BLaER1 (cell line): ENCODE measurements around the gene PCDH8.
A peak's percentile ranks its signal among the peaks of the same experiment; 100 is the strongest.
"Not testable (repeated sequence)": the region's sequence is repeated elsewhere in the genome, so short reads cannot be mapped to it uniquely, and the experiment has no call there.

Source experiments
- H3K27ac ChIP-seq: shearing (Covaris generic); formaldehyde crosslinking; 2 replicates; pipeline ENCODE4 v1.8.1; 2022
- H3K27me3 ChIP-seq: shearing (Covaris generic); formaldehyde crosslinking; 2 replicates; pipeline ENCODE4 v1.8.1; 2022
- H3K36me3 ChIP-seq: shearing (Covaris generic); formaldehyde crosslinking; 2 replicates; pipeline ENCODE4 v1.8.1; 2022
- H3K4me1 ChIP-seq: shearing (Covaris generic); formaldehyde crosslinking; 2 replicates; pipeline ENCODE4 v1.8.1; 2022
- H3K4me2 ChIP-seq: shearing (Covaris generic); formaldehyde crosslinking; 2 replicates; pipeline ENCODE4 v1.8.1; 2022
- H3K4me3 ChIP-seq: shearing (Covaris generic); formaldehyde crosslinking; 2 replicates; pipeline ENCODE4 v1.8.1; 2022
- H3K9ac ChIP-seq: shearing (Covaris generic); formaldehyde crosslinking; 2 replicates; pipeline ENCODE4 v1.8.1; 2022
- H3K9me3 ChIP-seq: shearing (Covaris generic); formaldehyde crosslinking; 2 replicates; pipeline ENCODE4 v1.8.1; 2022
- H4K20me1 ChIP-seq: shearing (Covaris generic); formaldehyde crosslinking; 2 replicates; pipeline ENCODE4 v1.8.1; 2022
- Cebpa-rat ChIP-seq: shearing (Covaris generic); IDR thresholded peaks from 2 replicates; pipeline ENCODE4 v1.8.1; 2022

Gene PCDH8

DNA sequence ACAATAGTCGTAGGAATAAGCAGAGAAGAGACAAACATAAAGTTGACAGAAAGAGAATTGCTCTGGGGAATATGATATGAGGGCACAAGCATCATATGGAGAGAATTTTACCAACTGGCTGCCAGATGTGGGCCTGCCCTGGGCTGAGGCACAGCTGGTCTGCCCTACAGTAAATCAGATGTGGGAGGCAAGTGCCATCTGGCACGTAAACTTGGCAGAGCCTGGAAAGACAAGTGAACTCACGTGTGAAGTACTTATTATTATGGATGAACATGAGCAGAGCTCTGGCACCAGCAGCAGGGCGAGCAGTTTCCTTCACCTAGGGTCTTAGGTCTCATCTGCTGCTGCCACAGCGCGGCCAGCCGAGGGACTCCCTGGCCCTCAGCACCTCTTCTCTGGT, 20.6 kb downstream of the PCDH8 start:
- no peak overlapping the region for H3K9ac ChIP-seq
- H3K36me3 ChIP-seq = no peaks in the 10 kb centered on the region
- peaks cover 15% of the 10 kb centered on the region for H3K9me3 ChIP-seq
- peak overlapping the region; percentile 75 for H3K4me2 ChIP-seq
- H4K20me1 ChIP-seq = no peaks in the 10 kb centered on the region
- peak overlapping the region; percentile 33 for H3K4me3 ChIP-seq
- peaks cover 44% of the 10 kb centered on the region for H3K4me1 ChIP-seq
- peak overlapping the region; percentile 55; the same call in 1 of the 2 replicates for H3K27ac ChIP-seq
- no peaks in the 10 kb centered on the region for H3K27me3 ChIP-seq
- no peak for TF ChIP-seq Cebpa-rat

DNA sequence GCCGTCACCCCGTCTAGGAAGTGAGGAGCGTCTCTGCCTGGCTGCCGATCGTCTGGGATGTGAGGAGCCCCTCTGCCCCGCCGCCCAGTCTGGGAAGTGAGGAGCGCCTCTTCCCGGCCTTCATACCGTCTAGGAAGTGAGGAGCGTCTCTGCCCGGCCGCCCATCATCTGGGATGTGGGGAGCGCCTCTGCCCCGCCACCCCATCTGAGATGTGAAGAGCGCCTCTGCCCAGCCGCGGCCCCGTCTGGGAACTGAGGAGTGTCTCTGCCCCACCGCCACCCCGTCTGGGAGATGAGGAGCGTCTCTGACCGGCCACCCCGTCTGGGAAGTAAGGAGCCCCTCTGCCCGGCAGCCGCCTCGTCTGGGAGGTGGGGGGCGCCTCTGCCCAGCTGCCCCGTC, 30.6 kb downstream of the PCDH8 start:
- H3K4me3 ChIP-seq, H3K9ac ChIP-seq, H4K20me1 ChIP-seq, H3K27ac ChIP-seq, H3K27me3 ChIP-seq, H3K4me2 ChIP-seq, H3K36me3 ChIP-seq: not testable (repeated sequence)
- peaks cover 16% of the 10 kb centered on the region for H3K4me1 ChIP-seq
- H3K9me3 ChIP-seq = peaks cover 32% of the 10 kb centered on the region

DNA sequence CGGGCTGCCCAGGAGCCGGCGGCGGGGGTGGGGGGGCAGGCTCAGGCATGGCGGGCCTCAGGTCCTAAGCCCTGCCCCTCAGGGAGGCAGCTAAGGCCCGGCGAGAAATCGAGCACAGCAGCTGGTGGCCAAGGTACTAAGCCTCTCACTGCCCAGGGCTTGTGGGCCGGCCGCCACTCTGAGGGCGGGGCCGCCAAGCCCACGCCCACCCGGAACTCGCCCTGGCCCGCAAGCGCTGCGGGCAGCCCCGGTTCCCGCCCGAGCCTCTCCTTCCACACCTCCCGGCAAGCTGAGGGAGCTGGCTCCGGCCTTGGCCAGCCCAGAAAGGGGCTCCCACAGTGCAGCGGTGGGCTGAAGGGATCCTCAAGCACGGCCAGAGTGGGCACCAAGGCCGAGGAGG, 33.1 kb downstream of the PCDH8 start:
- H3K36me3 ChIP-seq = no peaks in the 10 kb centered on the region
- H3K9ac ChIP-seq = no peak overlapping the region
- H4K20me1 ChIP-seq = no peaks in the 10 kb centered on the region
- no peak overlapping the region for H3K27ac ChIP-seq
- H3K4me1 ChIP-seq = peaks cover 25% of the 10 kb centered on the region
- no peak overlapping the region for H3K4me2 ChIP-seq
- no peak overlapping the region for H3K4me3 ChIP-seq
- no peak for TF ChIP-seq Cebpa-rat
- H3K9me3 ChIP-seq = peaks cover 32% of the 10 kb centered on the region
- H3K27me3 ChIP-seq = no peaks in the 10 kb centered on the region

DNA sequence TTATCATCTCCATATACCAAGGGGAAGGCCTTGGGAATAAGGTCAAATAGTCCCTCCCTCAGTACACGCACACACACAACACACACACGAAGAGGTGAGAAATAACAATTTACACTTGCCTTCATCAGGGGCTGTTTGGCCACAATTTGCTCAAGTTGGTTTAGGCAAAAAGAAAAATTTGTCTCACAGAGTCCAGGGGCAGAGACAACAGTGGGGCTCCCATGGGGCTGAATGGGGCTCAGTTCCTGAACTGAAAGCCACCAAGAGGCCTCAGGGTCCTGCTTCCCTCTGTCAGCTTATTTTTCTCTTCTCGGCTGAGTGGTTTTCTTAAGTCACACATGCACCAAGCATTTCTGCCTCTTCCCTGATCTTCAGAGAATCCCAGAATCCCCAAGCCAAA, 35.5 kb downstream of the PCDH8 start:
- Histone ChIP-seq H3K9ac (no peak overlapping the region), H3K9me3 (peaks cover 30% of the 10 kb centered on the region), H3K27ac (peak overlapping the region; percentile 19; the same call in 1 of the 2 replicates), H3K36me3 (no peaks in the 10 kb centered on the region), H3K4me2 (peak overlapping the region; percentile 75), H3K4me1 (peaks cover 21% of the 10 kb centered on the region), H4K20me1 (no peaks in the 10 kb centered on the region), H3K27me3 (no peaks in the 10 kb centered on the region), H3K4me3 (no peak overlapping the region)
- TF ChIP-seq Cebpa-rat = no peak

DNA sequence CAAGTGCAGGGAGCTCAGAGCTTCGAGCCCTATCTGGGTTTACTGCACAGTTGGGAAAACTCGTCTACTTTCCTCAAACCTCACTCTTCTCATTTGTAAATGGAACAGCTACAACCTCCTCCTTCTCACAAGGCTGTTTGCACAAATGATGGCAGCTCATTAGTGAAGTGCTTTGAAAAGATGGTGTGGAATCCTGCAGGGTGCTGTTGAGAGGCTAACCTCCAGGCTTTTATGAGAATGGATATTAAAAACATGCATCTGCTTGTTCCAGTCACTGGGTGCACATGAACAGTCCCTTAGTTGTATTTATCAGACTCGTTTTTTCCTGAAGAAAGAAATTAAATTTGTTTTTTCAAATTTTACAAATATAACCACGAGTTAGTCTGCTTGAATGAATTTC, 36.6 kb downstream of the PCDH8 start:
- H3K36me3 ChIP-seq = no peaks in the 10 kb centered on the region
- H3K4me1 ChIP-seq = peaks cover 21% of the 10 kb centered on the region
- H3K27ac ChIP-seq = no peak overlapping the region
- H4K20me1 ChIP-seq = no peaks in the 10 kb centered on the region
- no peak overlapping the region for H3K9ac ChIP-seq
- no peaks in the 10 kb centered on the region for H3K27me3 ChIP-seq
- no peak for TF ChIP-seq Cebpa-rat
- peaks cover 21% of the 10 kb centered on the region for H3K9me3 ChIP-seq
- no peak overlapping the region for H3K4me2 ChIP-seq
- no peak overlapping the region for H3K4me3 ChIP-seq

DNA sequence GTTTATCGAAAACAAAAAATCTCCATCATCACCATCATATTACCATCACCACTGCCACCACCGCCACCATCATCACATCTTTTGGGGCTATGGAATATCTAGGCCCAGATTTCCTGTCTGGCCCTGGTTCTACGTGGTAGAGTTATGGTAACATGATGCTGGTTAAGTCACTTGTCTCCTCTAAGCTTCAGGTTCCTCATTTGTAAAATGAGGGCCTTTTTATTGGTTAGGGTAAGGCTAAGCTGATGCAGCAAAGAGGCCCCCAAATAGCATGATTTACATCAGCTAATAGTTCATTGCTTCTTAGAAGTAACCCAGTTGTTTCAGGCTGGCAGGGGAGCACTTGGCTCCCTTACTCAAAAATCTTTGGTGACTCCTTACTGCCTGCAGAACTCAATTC, 37.9 kb downstream of the PCDH8 start:
- no peak overlapping the region for H3K27ac ChIP-seq
- H3K36me3 ChIP-seq = no peaks in the 10 kb centered on the region
- H3K4me1 ChIP-seq = peaks cover 21% of the 10 kb centered on the region
- no peak overlapping the region for H3K4me2 ChIP-seq
- H3K9ac ChIP-seq = no peak overlapping the region
- H4K20me1 ChIP-seq = no peaks in the 10 kb centered on the region
- no peak overlapping the region for H3K4me3 ChIP-seq
- TF ChIP-seq Cebpa-rat = no peak
- no peaks in the 10 kb centered on the region for H3K27me3 ChIP-seq
- H3K9me3 ChIP-seq = peaks cover 16% of the 10 kb centered on the region

DNA sequence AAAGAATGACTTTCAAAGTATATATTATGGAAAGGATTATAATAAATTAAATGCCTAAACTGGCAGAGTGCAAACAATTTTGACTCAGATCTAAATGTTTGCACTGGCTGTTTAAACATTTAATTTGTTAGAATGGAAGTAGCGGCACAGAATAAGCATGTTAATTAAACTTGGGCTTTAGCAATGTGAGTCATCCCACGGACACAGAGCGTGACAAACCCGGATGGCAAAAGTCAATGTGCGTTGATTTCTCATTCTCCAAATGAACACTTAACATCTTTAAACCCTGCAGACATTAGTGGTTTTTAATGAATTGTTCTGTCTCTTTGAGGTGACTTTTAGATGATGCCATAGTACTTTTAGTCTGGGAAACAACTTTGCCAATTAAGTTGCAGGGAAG, 38.4 kb downstream of the PCDH8 start:
- no peaks in the 10 kb centered on the region for H3K27me3 ChIP-seq
- H3K9me3 ChIP-seq = peaks cover 11% of the 10 kb centered on the region; the same call in 1 of the 2 replicates
- no peaks in the 10 kb centered on the region for H3K36me3 ChIP-seq
- peak overlapping the region; percentile 29; the same call in 1 of the 2 replicates for H3K4me2 ChIP-seq
- no peaks in the 10 kb centered on the region for H4K20me1 ChIP-seq
- no peak for TF ChIP-seq Cebpa-rat
- H3K27ac ChIP-seq = no peak overlapping the region
- H3K4me3 ChIP-seq = no peak overlapping the region
- H3K4me1 ChIP-seq = peaks cover 21% of the 10 kb centered on the region
- H3K9ac ChIP-seq = no peak overlapping the region

DNA sequence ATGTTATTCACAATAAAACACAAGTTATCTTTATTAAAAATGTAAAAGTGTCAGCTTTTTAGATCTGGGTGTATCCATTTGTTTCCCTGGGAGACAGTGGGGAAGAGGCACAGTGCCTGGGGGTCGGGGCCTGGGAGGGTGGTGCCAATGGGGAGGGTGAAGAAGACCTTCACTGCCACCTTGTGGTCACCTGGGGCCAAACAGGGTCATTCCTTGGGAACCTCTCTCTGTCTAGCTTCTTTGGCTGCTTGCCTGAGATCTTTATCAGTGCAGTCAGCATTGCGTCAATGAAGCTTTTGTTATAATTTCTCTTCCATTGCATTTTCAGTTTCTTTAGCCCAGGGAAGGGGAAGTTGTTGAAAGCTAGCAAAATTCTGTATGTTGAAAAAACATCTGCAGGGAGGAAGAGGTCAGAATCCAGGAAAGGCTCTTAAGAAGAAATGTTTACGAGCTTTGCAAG, 39.1 kb downstream of the PCDH8 start:
- H3K36me3 ChIP-seq = no peaks in the 10 kb centered on the region
- peak overlapping the region; percentile 29; the same call in 1 of the 2 replicates for H3K4me2 ChIP-seq
- peaks cover 4% of the 10 kb centered on the region; the same call in 1 of the 2 replicates for H3K9me3 ChIP-seq
- H4K20me1 ChIP-seq = no peaks in the 10 kb centered on the region
- no peak overlapping the region for H3K4me3 ChIP-seq
- no peaks in the 10 kb centered on the region for H3K27me3 ChIP-seq
- no peak for TF ChIP-seq Cebpa-rat
- no peak overlapping the region for H3K9ac ChIP-seq
- H3K27ac ChIP-seq = no peak overlapping the region
- H3K4me1 ChIP-seq = peaks cover 21% of the 10 kb centered on the region

DNA sequence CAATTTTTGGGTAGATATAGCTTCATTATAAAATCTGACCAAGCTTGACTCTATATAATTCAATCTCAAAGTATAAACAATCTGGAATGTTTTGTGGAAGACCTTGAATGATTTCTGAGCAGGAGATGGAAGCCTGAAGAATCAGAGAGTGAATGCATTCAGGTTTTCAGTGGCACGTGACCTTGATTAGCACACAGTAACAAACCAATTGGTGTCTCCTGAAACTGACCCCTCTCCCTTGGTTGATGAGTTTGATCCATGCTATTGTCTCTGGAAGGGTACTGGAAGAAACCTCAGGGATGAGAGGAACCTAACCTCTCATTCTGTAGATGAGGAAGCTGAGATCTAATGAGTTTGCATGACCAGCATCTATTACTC, 39.6 kb downstream of the PCDH8 start:
- H3K4me3 ChIP-seq = no peak overlapping the region
- H3K27ac ChIP-seq = no peak overlapping the region
- H4K20me1 ChIP-seq = no peaks in the 10 kb centered on the region
- no peaks in the 10 kb centered on the region for H3K36me3 ChIP-seq
- H3K4me2 ChIP-seq = no peak overlapping the region
- no peak overlapping the region for H3K9ac ChIP-seq
- TF ChIP-seq Cebpa-rat = no peak
- no peaks in the 10 kb centered on the region for H3K27me3 ChIP-seq
- no peaks in the 10 kb centered on the region for H3K9me3 ChIP-seq
- H3K4me1 ChIP-seq = peaks cover 21% of the 10 kb centered on the region

DNA sequence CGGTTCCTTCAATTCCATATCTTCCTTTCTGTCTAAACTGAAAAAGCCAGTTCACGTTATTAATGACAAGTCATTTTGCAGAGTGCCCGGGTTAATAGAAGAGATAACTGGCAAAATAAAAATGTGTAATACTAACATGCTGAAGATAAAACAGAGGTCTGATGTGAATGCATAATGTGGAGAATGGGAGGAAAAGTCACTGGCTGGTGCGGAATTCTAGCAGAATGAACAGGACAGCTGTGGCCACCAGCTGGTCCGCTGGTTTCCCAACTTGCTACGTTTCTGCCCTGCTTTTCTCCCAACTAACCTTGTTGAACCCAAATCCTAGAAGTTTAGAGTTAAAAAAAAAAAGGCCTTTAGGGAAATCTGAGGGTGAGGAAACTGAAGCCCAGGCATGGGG, 42.4 kb downstream of the PCDH8 start:
- H3K27me3 ChIP-seq = no peaks in the 10 kb centered on the region
- H3K4me1 ChIP-seq = peaks cover 4% of the 10 kb centered on the region; the same call in 1 of the 2 replicates
- H3K4me2 ChIP-seq = no peak overlapping the region
- no peaks in the 10 kb centered on the region for H3K9me3 ChIP-seq
- H3K36me3 ChIP-seq = no peaks in the 10 kb centered on the region
- no peak overlapping the region for H3K9ac ChIP-seq
- H3K4me3 ChIP-seq = no peak overlapping the region
- no peaks in the 10 kb centered on the region for H4K20me1 ChIP-seq
- H3K27ac ChIP-seq = no peak overlapping the region
- no peak for TF ChIP-seq Cebpa-rat

DNA sequence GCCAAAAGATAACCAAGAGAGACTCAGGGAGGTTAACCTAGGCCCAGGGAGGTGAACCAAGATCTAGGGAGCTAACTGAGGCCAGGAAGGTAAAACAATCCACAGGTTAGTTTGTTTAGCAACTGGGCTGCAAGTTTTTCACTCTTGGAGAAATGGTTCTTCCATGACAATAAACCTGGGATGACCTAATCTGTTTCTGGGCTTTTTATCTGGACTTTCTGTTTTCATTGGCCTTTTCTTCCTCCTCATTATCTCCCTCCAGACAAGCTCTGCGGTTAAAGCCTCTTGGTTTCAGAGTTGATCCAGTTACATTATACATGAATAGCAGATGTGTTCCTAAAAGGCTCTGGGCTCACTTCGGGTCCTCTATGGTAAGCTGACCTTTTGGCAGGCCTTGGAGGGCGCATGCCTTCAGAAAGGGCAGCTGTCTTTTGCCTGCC, 44.2 kb downstream of the PCDH8 start:
- H4K20me1 ChIP-seq = no peaks in the 10 kb centered on the region
- H3K4me3 ChIP-seq = no peak overlapping the region
- H3K27me3 ChIP-seq = no peaks in the 10 kb centered on the region
- no peak overlapping the region for H3K27ac ChIP-seq
- TF ChIP-seq Cebpa-rat = no peak
- H3K4me1 ChIP-seq = no peaks in the 10 kb centered on the region; the same call in 1 of the 2 replicates
- no peak overlapping the region for H3K9ac ChIP-seq
- no peaks in the 10 kb centered on the region for H3K36me3 ChIP-seq
- no peaks in the 10 kb centered on the region for H3K9me3 ChIP-seq
- H3K4me2 ChIP-seq = no peak overlapping the region
